DMS114 treated with DMSO at 0.1 percent for 48 hours (cell line): Measurements from ENCODE around the gene MALAT1.

Experiments used
- DNase-seq: peaks from one replicate; lab custom pipeline; 2025; ENCODE audit not compliant: unreplicated experiment; lab: John Stamatoyannopoulos, UW

MALAT1 gene

GRCh38 chr11:65554842-65555430 is 56.1 kb downstream of the MALAT1 start:
- DNase-seq = no peak

DNA sequence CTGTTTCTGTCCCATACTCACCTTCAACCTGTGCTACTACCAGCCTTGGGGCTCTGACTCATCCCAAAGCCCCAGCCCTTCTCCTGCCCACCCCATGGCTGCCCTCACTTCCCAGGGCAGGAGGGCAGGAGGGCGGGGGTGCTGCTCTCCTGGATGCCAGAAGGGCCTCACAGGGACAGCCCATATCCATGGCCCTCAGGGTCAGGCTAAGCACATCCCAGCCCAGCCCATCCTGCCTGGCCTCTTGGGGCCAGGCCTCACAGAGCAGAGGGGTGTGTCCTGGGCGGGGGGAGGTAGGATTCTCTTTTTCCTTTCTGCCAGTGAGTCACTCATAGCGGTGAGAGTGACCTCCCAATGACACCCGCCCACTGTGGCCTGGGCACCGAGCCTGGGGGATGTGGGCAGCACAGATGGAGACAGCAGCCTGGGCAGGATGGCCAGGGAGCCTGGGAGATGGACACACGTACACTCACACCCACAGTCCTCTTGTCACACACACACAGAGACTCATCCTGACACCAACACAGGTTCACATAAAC is 56.9 kb downstream of the MALAT1 start:
- no peak for DNase-seq
